ENCODE results near the gene VAV1.

The VAV1 gene

GRCh38 chr19:6886277-6886897, 113.9 kb downstream of the VAV1 start:
- in situ Hi-C loops (cut with MboI; ENCODE audit: low sequenced_read_pairs), result no loop called here

DNA sequence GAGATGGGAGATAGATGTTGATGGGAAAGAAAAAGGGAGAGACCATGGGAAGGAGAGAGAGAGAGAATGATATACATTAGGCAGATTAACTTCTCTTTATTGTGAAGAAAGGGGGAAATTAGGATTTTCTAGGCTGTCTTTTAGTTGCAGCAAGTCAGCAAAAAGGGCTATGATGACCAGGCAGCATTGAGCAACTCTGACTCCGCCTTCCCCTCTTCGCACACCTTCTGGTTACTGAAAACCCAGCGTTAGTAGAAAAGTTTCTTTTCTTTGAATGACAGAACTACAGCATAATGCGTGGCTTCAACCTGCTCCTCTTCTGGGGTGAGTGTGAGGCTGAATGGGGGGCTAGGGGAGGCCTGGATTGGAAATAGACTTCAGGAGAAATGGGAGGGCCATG, 114.8 kb downstream of the VAV1 start, which contains the start of gene ADGRE1:
Gene ADGRE1, plus strand, starts transcription at position 264 of the 400 bp plus-strand sequence. Its CDS starts 30 bp downstream, at position 294.
- in situ Hi-C loops (cut with MboI; ENCODE audit: low sequenced_read_pairs), result no loop called here

- in situ Hi-C loops (cut with MboI; ENCODE audit: low sequenced_read_pairs), result no loop called here
These were observed 116.5 kb downstream of the VAV1 start for GRCh38 chr19:6888967-6889366.

DNA sequence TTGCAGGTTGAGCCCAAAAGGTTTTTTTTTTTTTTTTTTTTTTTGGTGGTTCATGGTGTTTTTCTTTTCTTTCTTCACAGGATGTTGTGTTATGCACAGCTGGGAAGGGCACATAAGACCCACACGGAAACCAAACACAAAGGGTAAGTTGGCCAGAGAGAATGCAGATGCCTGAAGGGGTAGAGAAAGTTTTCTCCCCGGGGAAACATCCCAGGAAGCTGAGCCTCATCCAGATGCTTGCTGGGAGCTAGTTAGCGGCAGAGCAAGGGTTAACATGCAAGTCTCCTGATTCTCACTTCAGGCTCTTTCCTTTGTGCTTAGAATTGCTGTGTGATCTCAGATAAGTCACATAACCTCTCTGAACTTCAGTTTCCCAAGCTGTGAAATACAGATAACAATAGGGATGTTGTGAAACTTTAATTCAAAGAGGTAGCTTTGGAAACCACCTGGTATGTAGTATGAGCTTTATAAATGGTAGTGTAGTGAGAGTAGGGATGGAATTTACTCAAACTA, 117.9 kb downstream of the VAV1 start:
- in situ Hi-C loops (cut with MboI; ENCODE audit: low sequenced_read_pairs), result no loop called here

GRCh38 chr19:6890938-6891337, 118.4 kb downstream of the VAV1 start:
- in situ Hi-C loops (cut with MboI; ENCODE audit: low sequenced_read_pairs), result no loop called here

- in situ Hi-C loops (cut with MboI; ENCODE audit: low sequenced_read_pairs), result no loop called here
These were observed 119.4 kb downstream of the VAV1 start for GRCh38 chr19:6891761-6892385.

DNA sequence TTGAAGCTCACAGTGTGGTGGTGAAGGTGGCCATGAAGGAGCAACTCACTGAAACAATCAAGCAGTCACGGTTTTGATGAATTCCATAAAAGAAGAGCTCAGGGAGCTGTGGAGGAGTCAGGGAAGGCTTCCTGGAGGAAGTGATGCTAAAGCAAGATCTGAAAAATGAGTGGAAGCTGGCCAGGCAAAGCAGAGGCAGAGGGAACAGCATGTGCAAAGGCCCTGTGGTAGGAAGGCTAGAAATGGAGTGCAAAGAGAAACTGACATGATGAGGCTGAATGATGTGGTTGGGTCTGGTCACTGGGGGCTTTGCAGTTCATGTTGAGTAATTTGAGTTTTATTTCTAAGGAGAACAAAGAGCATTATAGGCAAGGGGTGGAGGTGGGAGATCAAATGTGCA, 121.8 kb downstream of the VAV1 start:
- in situ Hi-C loops (cut with MboI; ENCODE audit: low sequenced_read_pairs), result no loop called here

- in situ Hi-C loops (cut with MboI; ENCODE audit: low sequenced_read_pairs), result no loop called here
These were observed 130.9 kb downstream of the VAV1 start for GRCh38 chr19:6903446-6903845.

- in situ Hi-C loops (cut with MboI; ENCODE audit: low sequenced_read_pairs), result no loop called here
These were observed 134.1 kb downstream of the VAV1 start for GRCh38 chr19:6906559-6907060.
